GM04504 (cell line): ENCODE data around the gene DEFB131B.
"Not testable (repeated sequence)": the region's sequence is repeated elsewhere in the genome, so short reads cannot be mapped to it uniquely, and the experiment has no call there.

ENCODE experiments used
- DNase-seq: peaks from one replicate; pipeline ENCODE4 v3.0.0-alpha.2; 2012; ENCODE audit warnings: low read depth

DEFB131B gene

DNA sequence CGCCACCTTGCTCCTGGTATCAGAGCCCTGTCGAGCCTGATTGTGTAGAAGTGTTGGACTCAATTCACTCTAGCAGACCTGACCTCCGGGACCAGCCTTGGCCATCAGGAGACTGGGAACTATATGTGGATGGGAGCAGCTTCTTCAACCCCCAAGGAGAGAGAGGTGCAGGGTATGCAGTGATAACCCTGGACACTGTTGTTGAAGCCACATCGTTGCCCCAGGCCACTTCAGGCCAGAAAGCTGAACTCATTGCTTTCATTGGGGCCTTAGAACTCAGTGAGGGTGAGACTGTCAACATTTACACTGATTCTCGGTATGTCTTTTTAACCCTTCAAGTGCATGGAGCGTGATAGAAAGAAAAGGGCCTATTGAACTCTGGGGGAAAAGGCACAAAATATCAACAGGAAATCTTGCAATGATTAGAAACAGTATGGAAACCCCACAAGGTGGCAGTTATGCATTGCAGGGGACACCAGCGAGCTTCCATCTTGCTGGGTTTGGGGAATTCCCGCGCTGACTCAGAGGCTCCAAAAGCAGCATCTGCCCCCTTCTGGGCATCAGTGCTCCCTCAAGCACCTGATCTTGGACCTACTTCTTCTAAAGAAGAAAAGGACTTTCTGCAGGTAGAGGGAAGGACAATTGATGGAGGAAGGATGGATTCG lies 33.2 kb downstream of the DEFB131B start:
- DNase-seq, result not testable (repeated sequence)

- not testable (repeated sequence) for DNase-seq
These were observed 33.7 kb downstream of the DEFB131B start for GRCh38 chr11:71911986-71912340.

DNA sequence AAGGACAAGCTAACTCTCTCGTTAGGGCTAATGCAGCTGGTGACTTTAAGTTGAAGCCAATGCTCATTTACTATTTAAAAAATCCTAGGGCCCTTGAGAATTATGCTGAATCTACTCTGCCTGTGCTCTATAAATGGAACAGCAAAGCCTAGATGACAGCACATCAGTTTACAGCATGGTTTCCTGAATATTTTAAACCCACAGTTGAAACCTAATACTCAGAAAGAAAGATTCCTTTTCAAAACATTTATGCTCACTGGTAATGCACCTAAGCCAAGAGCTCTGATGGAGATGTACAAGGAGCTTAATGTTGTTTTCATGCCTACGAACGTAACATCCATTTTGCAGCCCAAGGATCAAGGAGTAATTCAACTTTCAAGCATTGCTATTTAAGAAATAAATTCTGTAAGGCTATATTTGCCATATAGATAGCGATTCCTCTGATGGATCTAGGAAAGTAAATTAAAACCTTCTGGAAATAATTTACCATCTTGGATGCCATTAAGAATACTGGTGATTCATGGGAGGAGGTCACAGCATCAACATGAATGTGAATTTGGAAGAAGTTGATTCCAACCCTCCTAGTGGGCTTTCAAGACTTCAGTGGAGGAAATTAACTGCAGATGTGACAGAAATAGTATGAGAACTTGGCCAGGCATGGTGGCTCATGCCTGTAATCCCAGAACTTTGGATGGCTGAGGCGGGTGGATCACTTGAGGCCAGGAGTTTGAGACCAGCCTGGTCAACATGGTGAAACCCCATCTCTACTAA lies 35.7 kb downstream of the DEFB131B start:
- DNase-seq, result peak; percentile 50

DNA sequence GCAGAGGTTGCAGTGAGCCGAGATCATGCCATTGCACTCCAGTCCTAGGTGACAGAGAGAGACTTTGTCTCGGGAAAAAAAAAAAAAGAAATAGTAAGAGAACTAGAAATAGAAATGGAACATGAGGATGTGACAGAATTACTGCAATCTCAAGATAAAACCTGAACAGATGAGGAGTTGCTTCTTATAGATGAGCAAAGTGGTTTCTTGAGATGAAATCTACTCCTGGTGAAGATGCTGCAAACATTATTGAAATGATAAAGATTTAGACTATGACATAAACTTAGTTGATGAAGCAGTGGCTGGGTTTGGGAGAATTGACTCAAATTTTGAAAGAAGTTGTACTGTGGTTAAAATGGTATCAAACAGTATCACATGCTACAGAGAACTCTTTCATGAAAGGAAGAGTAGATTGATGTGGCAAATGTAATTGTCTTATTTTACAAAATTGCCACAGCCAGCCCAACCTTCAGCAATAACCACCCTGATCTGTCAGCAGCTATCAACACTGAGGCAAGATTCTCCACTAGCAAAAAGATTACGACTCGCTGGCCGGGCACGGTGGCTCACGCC lies 36.5 kb downstream of the DEFB131B start:
- no peak for DNase-seq

- no peak for DNase-seq
These were observed 39.4 kb downstream of the DEFB131B start for GRCh38 chr11:71917646-71918140.

GRCh38 chr11:71927820-71928736 lies 49.8 kb downstream of the DEFB131B start, which contains the start of gene XNDC1N:
TSS of gene XNDC1N (minus strand) at chr11:71928594. CDS start at chr11:71923353, 5,241 bp downstream.
- no peak for DNase-seq

GRCh38 chr11:71928737-71929443 lies 50.6 kb downstream of the DEFB131B start, which contains the start of gene RNF121:
TSS of gene RNF121 (plus strand) at chr11:71929046. CDS start at chr11:71929062, 16 bp downstream.
- peak; percentile 88 for DNase-seq

GRCh38 chr11:71929491-71929890 lies 51.2 kb downstream of the DEFB131B start:
- DNase-seq, result no peak

- no peak for DNase-seq
These were observed 52.4 kb downstream of the DEFB131B start for GRCh38 chr11:71930556-71931244.

DNA sequence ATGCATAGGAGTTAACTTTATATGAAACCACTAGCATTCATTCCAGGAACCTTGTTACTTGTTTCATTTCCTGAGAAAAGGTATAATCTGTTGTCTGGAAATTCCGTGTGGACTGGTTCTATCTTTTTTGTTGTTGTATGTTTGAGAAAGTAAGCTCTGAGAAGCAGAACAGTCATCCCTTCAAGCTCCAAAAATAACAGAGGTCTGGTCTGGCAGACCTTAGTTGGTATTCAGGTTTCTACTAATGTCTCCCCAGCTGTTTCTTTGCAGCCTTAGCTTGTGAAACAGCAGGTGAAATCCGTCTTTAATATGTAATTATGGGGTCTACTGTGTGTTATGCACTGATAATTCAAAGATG lies 53.0 kb downstream of the DEFB131B start:
- no peak for DNase-seq

DNA sequence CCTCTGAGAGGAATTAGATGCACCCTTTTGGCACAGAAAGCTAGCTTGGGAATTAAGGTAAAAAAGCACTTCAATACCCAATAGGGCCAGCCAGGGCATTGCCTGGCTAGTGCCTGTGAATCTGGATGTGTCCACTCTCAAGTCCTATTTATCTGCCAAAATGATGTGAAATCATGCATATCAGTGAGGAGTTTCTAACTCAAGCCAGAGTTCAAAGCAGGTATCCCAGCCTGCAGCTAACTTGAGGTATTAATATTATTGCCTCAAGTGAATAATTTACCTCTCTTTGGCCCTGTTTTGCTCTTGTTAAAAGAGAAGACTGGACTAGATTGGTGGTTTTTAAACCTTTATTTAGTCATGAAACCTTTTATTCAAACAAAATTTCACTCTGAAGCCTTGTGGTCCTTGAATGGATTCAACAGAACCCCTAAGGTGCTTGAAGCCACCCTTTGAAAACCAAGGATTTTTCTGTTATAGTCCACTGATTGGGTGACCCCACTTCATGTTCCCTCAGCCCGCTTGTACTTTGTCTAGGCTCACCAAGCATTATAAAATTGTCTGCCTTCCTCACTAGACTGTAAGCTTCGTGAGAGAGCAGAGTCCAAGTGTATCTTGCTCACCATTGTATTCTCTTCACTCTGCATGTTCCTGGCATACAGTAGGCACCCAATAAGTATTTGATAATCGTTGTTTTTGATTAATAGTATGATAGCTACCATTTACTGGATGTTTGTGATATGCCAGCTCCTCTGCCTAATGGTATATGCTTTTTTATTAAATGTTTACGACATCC lies 55.1 kb downstream of the DEFB131B start:
- no peak for DNase-seq
